ENCODE results near the gene ZBTB20. TPM values are rescaled to one million over a fixed set of nuclear protein-coding genes. Genes with fewer than 3 reads are reported as not detected.
"Not testable (repeated sequence)": the region's sequence is repeated elsewhere in the genome, so short reads cannot be mapped to it uniquely, and the experiment has no call there.

Gene ZBTB20
- total and polyA plus RNA-seq, 2 experiments from 2014 or later = 15.7 to 37.3 TPM

DNA sequence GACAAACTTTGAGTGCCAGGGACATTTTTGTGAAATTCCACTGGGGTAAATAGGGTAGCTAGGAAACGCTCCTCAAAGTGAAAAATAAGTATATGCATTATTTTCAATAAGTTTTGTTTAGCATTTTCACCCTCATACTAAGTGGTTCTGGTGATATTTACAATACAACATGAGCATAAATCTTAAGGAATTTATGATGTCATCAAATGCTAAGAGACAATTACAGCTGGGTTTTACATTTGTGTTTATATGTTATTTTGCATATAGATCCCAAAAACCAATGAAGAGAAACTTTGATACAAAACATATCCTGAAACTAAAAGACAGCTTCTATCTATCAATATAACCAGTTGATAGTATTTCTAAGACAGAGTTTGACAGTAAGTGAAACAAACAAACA, 323.1 kb downstream of the ZBTB20 start:
- no peak for DNase-seq (ENCODE audit: low read depth in 1 of 2, low spot score in 1 of 2)
- TF ChIP-seq, protein P1, sequence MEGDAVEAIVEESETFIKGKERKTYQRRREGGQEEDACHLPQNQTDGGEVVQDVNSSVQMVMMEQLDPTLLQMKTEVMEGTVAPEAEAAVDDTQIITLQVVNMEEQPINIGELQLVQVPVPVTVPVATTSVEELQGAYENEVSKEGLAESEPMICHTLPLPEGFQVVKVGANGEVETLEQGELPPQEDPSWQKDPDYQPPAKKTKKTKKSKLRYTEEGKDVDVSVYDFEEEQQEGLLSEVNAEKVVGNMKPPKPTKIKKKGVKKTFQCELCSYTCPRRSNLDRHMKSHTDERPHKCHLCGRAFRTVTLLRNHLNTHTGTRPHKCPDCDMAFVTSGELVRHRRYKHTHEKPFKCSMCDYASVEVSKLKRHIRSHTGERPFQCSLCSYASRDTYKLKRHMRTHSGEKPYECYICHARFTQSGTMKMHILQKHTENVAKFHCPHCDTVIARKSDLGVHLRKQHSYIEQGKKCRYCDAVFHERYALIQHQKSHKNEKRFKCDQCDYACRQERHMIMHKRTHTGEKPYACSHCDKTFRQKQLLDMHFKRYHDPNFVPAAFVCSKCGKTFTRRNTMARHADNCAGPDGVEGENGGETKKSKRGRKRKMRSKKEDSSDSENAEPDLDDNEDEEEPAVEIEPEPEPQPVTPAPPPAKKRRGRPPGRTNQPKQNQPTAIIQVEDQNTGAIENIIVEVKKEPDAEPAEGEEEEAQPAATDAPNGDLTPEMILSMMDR (IDR thresholded peaks at IDR 0.05; ENCODE audit: low read depth, low read length) = no peak
- no peak overlapping the region for H3K27ac ChIP-seq
- no peak overlapping the region for H3K4me3 ChIP-seq
- H3K27me3 ChIP-seq = no peaks in the 10 kb centered on the region
- H3K4me1 ChIP-seq (ENCODE audit: low read depth) = no peaks in the 10 kb centered on the region
- H3K9me3 ChIP-seq (ENCODE audit: low read depth) = no peaks in the 10 kb centered on the region
- no peaks in the 10 kb centered on the region for H3K36me3 ChIP-seq

DNA sequence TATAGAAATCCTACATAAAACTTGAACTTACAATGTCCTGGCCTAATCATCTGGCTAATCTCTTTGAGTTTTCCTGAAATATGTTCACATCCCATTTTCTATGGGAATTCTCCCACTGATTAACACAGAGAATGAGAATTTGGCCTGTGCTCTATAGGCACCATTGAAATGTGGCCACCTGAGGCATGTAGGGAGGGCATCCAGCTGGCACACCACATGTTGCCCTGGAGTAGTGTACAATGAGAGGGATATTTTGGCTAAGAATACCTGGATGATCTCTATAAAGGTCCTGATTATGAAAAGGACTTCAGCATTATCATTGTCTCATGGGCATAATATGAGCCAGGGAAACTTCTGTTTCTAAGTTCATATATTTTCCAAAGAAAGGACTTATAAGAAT, 324.0 kb downstream of the ZBTB20 start:
- no peaks in the 10 kb centered on the region for H3K9me3 ChIP-seq (ENCODE audit: low read depth)

DNA sequence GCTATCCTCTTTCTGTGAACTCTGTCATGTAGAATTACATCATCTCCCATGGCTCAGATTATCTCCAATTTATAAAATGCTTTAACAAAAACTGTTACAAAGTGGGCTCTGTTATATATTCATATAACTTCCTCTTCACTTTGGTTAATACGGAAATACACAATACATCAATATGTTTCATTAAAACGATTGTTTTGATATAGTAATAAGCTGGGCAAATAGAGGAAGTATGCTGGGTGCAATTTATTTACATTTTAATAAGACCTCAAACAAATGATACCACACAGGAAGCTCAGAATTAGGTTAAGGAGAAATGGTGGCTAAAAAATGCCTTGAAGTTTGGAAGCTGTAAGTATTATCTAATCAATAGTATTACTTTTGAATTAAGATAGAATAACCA, 331.0 kb downstream of the ZBTB20 start:
- TF ChIP-seq, protein P1 (IDR thresholded peaks at IDR 0.05; ENCODE audit: low read depth, low read length) = no peak
- Histone ChIP-seq H3K27ac (no peak overlapping the region), H3K9me3 (ENCODE audit: low read depth) (no peaks in the 10 kb centered on the region), H3K4me3 (no peak overlapping the region), H3K36me3 (no peaks in the 10 kb centered on the region), H3K27me3 (no peaks in the 10 kb centered on the region), H3K4me1 (ENCODE audit: low read depth) (no peaks in the 10 kb centered on the region)
- DNase-seq (ENCODE audit: low read depth in 1 of 2, low spot score in 1 of 2) = no peak

More for the DNA sequence above, 324.0 kb downstream of the ZBTB20 start:
- Histone ChIP-seq H3K27me3 (no peaks in the 10 kb centered on the region), H3K4me3 (no peak overlapping the region), H3K27ac (no peak overlapping the region), H3K36me3 (no peaks in the 10 kb centered on the region), H3K4me1 (ENCODE audit: low read depth) (no peaks in the 10 kb centered on the region)
- TF ChIP-seq, protein P1 (IDR thresholded peaks at IDR 0.05; ENCODE audit: low read depth, low read length) = no peak
- no peak for DNase-seq (ENCODE audit: low read depth in 1 of 2, low spot score in 1 of 2)

DNA sequence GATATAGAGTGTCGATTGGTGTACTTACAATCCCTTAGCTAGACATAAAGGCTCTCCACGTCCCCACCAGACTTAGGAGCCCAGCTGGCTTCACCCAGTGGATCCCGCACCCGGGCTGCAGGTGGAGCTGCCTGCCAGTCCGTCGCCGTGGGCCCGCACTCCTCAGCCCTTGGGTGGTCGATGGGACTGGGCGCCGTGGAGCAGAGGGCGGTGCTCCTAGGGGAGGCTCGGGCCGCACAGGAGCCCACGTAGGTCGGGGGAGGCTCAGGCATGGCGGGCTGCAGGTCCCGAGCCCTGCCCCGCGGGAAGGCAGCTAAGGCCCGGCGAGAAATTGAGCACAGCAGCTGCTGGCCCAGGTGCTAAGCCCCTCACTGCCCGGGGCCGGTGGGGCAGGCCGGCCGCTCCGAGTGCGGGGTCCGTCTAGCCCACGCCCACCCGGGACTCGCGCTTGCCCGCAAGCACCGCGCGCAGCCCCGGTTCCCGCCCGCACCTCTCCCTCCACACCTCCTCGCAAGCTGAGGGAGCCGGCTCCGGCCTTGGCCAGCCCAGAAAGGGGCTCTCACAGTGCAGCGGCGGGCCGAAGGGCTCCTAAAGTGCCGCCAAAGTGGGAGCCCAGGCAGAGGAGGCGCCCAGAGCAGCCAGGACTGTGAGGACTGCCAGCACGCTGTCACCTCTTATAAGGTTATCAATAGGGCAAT, 334.4 kb downstream of the ZBTB20 start:
- not testable (repeated sequence) for H3K36me3 ChIP-seq; H3K9me3 ChIP-seq (ENCODE audit: low read depth); H3K4me1 ChIP-seq (ENCODE audit: low read depth); H3K4me3 ChIP-seq; DNase-seq (ENCODE audit: low read depth in 1 of 2, low spot score in 1 of 2); H3K27ac ChIP-seq; H3K27me3 ChIP-seq

DNA sequence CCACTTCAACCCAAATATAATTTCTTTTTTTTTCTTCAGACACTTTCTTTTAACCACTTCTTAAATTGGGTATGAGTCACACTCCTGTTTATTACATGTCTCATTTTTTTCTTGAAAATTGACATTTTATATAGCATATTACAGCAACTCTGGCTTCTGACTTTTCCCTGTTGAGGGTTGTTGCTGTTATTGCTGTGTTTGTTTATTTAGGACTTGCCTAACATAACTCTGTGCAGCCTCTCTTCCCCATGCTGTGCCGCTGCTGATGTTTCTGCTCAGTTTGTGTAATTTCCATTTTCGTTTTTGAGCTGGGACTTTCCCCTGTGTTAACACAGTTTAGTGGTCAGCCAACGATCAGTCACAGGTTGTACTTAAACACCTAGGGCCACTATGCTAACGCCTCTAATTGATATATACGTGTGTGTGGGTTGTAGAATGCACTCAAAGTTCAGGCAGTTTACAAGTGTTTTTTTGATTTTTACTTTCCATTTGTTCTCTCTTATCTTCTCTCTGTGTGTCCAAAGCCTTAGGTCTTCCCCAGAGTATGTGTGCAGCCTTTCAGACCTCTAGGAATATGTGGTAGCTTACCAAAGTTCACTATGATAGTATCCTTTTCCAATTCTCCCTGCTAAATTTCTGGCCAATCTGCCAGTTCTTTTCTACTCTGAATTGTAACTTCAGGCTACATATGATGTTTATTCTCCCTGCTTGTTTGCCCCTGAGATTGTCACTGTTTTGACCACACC, 337.2 kb downstream of the ZBTB20 start:
- H3K27me3 ChIP-seq = no peaks in the 10 kb centered on the region
- no peak for DNase-seq (ENCODE audit: low read depth in 1 of 2, low spot score in 1 of 2)
- H3K9me3 ChIP-seq (ENCODE audit: low read depth) = no peaks in the 10 kb centered on the region
- H3K4me1 ChIP-seq (ENCODE audit: low read depth) = no peaks in the 10 kb centered on the region
- no peak overlapping the region for H3K27ac ChIP-seq
- no peak overlapping the region for H3K4me3 ChIP-seq
- H3K36me3 ChIP-seq = no peaks in the 10 kb centered on the region
- TF ChIP-seq, protein P1 (IDR thresholded peaks at IDR 0.05; ENCODE audit: low read depth, low read length) = no peak

DNA sequence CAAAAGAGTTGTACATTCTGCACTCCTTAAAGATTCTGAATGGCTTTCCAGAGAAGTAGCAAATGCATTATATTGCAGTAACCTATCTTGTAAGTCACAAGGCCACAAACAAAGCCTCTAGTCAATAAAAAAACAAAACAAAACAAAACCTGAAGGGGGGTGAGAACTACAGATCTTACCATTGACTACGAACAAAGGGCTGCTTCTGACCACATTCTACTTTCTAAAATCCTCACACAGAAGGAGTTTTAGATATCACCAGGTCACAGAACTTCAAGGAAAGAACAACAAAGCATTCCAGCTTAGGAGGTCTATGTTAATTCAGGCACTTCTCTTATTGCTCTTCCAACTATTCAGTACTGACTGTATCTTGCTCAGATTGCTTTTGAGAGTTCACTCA, 343.0 kb downstream of the ZBTB20 start:
- Histone ChIP-seq H3K36me3 (no peaks in the 10 kb centered on the region), H3K4me1 (ENCODE audit: low read depth) (no peaks in the 10 kb centered on the region), H3K27ac (no peak overlapping the region), H3K27me3 (no peaks in the 10 kb centered on the region), H3K4me3 (no peak overlapping the region), H3K9me3 (ENCODE audit: low read depth) (no peaks in the 10 kb centered on the region)
- DNase-seq (ENCODE audit: low read depth in 1 of 2, low spot score in 1 of 2) = no peak
- TF ChIP-seq, protein P1 (IDR thresholded peaks at IDR 0.05; ENCODE audit: low read depth, low read length) = no peak
